Activated CD8-positive, alpha-beta memory T cell treated with anti-CD3 and anti-CD28 coated beads, Interleukin-2, amount 50 U/mL, for 48 hours (primary cell): Measurements from ENCODE around the gene CRHR2.
A peak's percentile ranks its signal among the peaks of the same experiment; 100 is the strongest.
"Not testable (repeated sequence)": the region's sequence is repeated elsewhere in the genome, so short reads cannot be mapped to it uniquely, and the experiment has no call there.

ENCODE experiments used
- DNase-seq: peaks from one replicate; pipeline ENCODE4 v3.0.0-alpha.2; 2020

Gene CRHR2

GRCh38 chr7:30652132-30652531, 30.1 kb downstream of the CRHR2 start:
- peak; percentile 40 for DNase-seq

- DNase-seq: peak; percentile 25
These were observed 31.8 kb downstream of the CRHR2 start for GRCh38 chr7:30650421-30650808.

GRCh38 chr7:30649717-30650420, 32.4 kb downstream of the CRHR2 start:
- DNase-seq: peak; percentile 42

- peak; percentile 45 for DNase-seq
These were observed 33.3 kb downstream of the CRHR2 start for GRCh38 chr7:30648744-30649540.

GRCh38 chr7:30647589-30648364, 34.5 kb downstream of the CRHR2 start:
- peak; percentile 48 for DNase-seq

GRCh38 chr7:30646154-30646553, 36.1 kb downstream of the CRHR2 start:
- DNase-seq: peak; percentile 50

GRCh38 chr7:30645661-30646060, 36.6 kb downstream of the CRHR2 start:
- no peak for DNase-seq

- DNase-seq: peak; percentile 44
These were observed 37.8 kb downstream of the CRHR2 start for GRCh38 chr7:30644286-30644955.

GRCh38 chr7:30642789-30643188, 39.5 kb downstream of the CRHR2 start:
- no peak for DNase-seq

GRCh38 chr7:30642322-30642721, 39.9 kb downstream of the CRHR2 start:
- not testable (repeated sequence) for DNase-seq

- no peak for DNase-seq
These were observed 46.5 kb downstream of the CRHR2 start for GRCh38 chr7:30635798-30636197.

- no peak for DNase-seq
These were observed 47.5 kb downstream of the CRHR2 start for GRCh38 chr7:30634634-30635201.

- DNase-seq: no peak
These were observed 48.0 kb downstream of the CRHR2 start for GRCh38 chr7:30634193-30634626.

- DNase-seq: no peak
These were observed 49.0 kb downstream of the CRHR2 start for GRCh38 chr7:30633223-30633622.

GRCh38 chr7:30630986-30631385, 51.3 kb downstream of the CRHR2 start:
- no peak for DNase-seq

- DNase-seq: no peak
These were observed 55.2 kb downstream of the CRHR2 start for GRCh38 chr7:30627026-30627425.

GRCh38 chr7:30625283-30625682, 57.0 kb downstream of the CRHR2 start:
- no peak for DNase-seq

GRCh38 chr7:30618961-30619360, 63.3 kb downstream of the CRHR2 start:
- no peak for DNase-seq

- no peak for DNase-seq
These were observed 64.1 kb downstream of the CRHR2 start for GRCh38 chr7:30618080-30618676.

- no peak for DNase-seq
These were observed 64.9 kb downstream of the CRHR2 start for GRCh38 chr7:30617359-30617758.

- no peak for DNase-seq
These were observed 65.9 kb downstream of the CRHR2 start for GRCh38 chr7:30616318-30616717.
